ENCODE data around the gene BICD1. TPM values are rescaled to one million over a fixed set of nuclear protein-coding genes. Genes with fewer than 3 reads are reported as not detected.

The BICD1 gene
- total and polyA plus RNA-seq, 2 of the 13 experiments (the other 11 are each of a cell fraction or from before 2014, with no cell fraction given) = 4.5 to 5.2 TPM

DNA sequence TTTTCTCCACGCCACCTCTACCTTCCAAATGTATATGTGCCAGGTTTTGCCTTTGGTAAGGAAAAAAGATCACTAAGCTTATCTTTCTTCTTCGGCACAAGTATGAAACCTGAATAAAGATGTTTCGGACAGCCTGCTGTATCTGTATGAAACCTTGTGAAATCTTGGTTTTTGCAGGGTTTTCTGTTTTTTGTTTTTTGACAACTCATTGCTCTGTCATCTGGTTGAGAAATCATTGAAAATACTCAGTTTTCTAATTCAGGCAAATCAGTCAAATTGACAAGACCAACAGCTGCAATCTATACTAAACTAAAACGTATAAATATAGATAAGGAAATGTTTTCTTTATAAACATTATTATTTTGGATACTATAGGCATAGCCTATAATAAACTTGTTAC lies 229.6 kb downstream of the BICD1 start (continued):
- TF ChIP-seq, protein P1, sequence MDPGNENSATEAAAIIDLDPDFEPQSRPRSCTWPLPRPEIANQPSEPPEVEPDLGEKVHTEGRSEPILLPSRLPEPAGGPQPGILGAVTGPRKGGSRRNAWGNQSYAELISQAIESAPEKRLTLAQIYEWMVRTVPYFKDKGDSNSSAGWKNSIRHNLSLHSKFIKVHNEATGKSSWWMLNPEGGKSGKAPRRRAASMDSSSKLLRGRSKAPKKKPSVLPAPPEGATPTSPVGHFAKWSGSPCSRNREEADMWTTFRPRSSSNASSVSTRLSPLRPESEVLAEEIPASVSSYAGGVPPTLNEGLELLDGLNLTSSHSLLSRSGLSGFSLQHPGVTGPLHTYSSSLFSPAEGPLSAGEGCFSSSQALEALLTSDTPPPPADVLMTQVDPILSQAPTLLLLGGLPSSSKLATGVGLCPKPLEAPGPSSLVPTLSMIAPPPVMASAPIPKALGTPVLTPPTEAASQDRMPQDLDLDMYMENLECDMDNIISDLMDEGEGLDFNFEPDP (CRISPR knock-in tag; conservative IDR thresholded peaks at IDR 0.05) = no peak
- no peak for TF ChIP-seq ZNF17 (CRISPR knock-in tag; IDR thresholded peaks at IDR 0.05)
- TF ChIP-seq, protein P2, sequence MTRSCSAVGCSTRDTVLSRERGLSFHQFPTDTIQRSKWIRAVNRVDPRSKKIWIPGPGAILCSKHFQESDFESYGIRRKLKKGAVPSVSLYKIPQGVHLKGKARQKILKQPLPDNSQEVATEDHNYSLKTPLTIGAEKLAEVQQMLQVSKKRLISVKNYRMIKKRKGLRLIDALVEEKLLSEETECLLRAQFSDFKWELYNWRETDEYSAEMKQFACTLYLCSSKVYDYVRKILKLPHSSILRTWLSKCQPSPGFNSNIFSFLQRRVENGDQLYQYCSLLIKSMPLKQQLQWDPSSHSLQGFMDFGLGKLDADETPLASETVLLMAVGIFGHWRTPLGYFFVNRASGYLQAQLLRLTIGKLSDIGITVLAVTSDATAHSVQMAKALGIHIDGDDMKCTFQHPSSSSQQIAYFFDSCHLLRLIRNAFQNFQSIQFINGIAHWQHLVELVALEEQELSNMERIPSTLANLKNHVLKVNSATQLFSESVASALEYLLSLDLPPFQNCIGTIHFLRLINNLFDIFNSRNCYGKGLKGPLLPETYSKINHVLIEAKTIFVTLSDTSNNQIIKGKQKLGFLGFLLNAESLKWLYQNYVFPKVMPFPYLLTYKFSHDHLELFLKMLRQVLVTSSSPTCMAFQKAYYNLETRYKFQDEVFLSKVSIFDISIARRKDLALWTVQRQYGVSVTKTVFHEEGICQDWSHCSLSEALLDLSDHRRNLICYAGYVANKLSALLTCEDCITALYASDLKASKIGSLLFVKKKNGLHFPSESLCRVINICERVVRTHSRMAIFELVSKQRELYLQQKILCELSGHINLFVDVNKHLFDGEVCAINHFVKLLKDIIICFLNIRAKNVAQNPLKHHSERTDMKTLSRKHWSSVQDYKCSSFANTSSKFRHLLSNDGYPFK (CRISPR knock-in tag; IDR thresholded peaks at IDR 0.05; ENCODE audit: borderline replicate concordance) = no peak
- TF ChIP-seq, protein P3, sequence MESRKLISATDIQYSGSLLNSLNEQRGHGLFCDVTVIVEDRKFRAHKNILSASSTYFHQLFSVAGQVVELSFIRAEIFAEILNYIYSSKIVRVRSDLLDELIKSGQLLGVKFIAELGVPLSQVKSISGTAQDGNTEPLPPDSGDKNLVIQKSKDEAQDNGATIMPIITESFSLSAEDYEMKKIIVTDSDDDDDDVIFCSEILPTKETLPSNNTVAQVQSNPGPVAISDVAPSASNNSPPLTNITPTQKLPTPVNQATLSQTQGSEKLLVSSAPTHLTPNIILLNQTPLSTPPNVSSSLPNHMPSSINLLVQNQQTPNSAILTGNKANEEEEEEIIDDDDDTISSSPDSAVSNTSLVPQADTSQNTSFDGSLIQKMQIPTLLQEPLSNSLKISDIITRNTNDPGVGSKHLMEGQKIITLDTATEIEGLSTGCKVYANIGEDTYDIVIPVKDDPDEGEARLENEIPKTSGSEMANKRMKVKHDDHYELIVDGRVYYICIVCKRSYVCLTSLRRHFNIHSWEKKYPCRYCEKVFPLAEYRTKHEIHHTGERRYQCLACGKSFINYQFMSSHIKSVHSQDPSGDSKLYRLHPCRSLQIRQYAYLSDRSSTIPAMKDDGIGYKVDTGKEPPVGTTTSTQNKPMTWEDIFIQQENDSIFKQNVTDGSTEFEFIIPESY (CRISPR knock-in tag; IDR thresholded peaks at IDR 0.05) = no peak
- no peak for TF ChIP-seq GFI1 (CRISPR knock-in tag; IDR thresholded peaks at IDR 0.05; ENCODE audit: borderline replicate concordance)
- TF ChIP-seq, protein P4, sequence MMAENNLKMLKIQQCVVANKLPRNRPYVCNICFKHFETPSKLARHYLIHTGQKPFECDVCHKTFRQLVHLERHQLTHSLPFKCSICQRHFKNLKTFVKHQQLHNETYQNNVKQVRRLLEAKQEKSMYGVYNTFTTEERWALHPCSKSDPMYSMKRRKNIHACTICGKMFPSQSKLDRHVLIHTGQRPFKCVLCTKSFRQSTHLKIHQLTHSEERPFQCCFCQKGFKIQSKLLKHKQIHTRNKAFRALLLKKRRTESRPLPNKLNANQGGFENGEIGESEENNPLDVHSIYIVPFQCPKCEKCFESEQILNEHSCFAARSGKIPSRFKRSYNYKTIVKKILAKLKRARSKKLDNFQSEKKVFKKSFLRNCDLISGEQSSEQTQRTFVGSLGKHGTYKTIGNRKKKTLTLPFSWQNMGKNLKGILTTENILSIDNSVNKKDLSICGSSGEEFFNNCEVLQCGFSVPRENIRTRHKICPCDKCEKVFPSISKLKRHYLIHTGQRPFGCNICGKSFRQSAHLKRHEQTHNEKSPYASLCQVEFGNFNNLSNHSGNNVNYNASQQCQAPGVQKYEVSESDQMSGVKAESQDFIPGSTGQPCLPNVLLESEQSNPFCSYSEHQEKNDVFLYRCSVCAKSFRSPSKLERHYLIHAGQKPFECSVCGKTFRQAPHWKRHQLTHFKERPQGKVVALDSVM (CRISPR knock-in tag; IDR thresholded peaks at IDR 0.05) = no peak
- no peak for TF ChIP-seq SMARCC2 (IDR thresholded peaks at IDR 0.05)
- no peak for TF ChIP-seq AGO1 (IDR thresholded peaks at IDR 0.05; ENCODE audit: low read depth, low read length, poor library complexity, severe bottlenecking)
- TF ChIP-seq NR2F1 (CRISPR knock-in tag; IDR thresholded peaks at IDR 0.05) = no peak
- no peak for TF ChIP-seq HNRNPL (IDR thresholded peaks at IDR 0.05; ENCODE audit: low read depth, low read length)
- TF ChIP-seq, protein P5, sequence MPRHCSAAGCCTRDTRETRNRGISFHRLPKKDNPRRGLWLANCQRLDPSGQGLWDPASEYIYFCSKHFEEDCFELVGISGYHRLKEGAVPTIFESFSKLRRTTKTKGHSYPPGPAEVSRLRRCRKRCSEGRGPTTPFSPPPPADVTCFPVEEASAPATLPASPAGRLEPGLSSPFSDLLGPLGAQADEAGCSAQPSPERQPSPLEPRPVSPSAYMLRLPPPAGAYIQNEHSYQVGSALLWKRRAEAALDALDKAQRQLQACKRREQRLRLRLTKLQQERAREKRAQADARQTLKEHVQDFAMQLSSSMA (CRISPR knock-in tag; IDR thresholded peaks at IDR 0.05) = no peak
- no peak for TF ChIP-seq ELF4 (CRISPR knock-in tag; IDR thresholded peaks at IDR 0.05; ENCODE audit: borderline replicate concordance)
- no peak for TF ChIP-seq KDM6A (CRISPR knock-in tag; IDR thresholded peaks at IDR 0.05; ENCODE audit: low read depth)
- TF ChIP-seq ZNF253 (CRISPR knock-in tag; IDR thresholded peaks at IDR 0.05; ENCODE audit: borderline replicate concordance) = no peak

Data from HepG2 (cell line).